A549 (cell line): ENCODE measurements around the gene THUMPD3.

Source experiments
- POLR2AphosphoS2 ChIP-seq: conservative IDR thresholded peaks from 2 replicates; pipeline ENCODE4 v1.6.1; 2012; ENCODE audit warnings: low read length, improper control_type of control experiment, inconsistent platforms
- TF ChIP-seq, protein P1 (sequence below): fragments of >200 bp; sonication (Bioruptor Twin); formaldehyde crosslinking; IDR thresholded peaks from 3 replicates; pipeline ENCODE4 v1.5.1; 2016

GRCh38 chr3:9340472-9340902 lies 22.4 kb upstream of the THUMPD3 start:
- TF ChIP-seq, protein P1, sequence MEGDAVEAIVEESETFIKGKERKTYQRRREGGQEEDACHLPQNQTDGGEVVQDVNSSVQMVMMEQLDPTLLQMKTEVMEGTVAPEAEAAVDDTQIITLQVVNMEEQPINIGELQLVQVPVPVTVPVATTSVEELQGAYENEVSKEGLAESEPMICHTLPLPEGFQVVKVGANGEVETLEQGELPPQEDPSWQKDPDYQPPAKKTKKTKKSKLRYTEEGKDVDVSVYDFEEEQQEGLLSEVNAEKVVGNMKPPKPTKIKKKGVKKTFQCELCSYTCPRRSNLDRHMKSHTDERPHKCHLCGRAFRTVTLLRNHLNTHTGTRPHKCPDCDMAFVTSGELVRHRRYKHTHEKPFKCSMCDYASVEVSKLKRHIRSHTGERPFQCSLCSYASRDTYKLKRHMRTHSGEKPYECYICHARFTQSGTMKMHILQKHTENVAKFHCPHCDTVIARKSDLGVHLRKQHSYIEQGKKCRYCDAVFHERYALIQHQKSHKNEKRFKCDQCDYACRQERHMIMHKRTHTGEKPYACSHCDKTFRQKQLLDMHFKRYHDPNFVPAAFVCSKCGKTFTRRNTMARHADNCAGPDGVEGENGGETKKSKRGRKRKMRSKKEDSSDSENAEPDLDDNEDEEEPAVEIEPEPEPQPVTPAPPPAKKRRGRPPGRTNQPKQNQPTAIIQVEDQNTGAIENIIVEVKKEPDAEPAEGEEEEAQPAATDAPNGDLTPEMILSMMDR = no peak
- TF ChIP-seq POLR2AphosphoS2 = no peak
